ENCODE data around the gene BCO1.

The BCO1 gene

GRCh38 chr16:81238296-81239011, at the start of gene BCO1:
BCO1 (plus strand) TSS chr16:81238689; CDS start chr16:81238909, 220 bp downstream.
- no peak for DNase-seq (ENCODE audit: low spot score)
- in situ Hi-C loops (cut with MboI; ENCODE audit: low sequenced_read_pairs, unreplicated experiment): no loop called here
- TF ChIP-seq CTCF (IDR thresholded peaks at IDR 0.05; ENCODE audit: borderline replicate concordance, control extremely low read depth, extremely low read depth, insufficient read depth, missing control alignments): no peak

- TF ChIP-seq CTCF (IDR thresholded peaks at IDR 0.05; ENCODE audit: borderline replicate concordance, control extremely low read depth, extremely low read depth, insufficient read depth, missing control alignments): no peak
- DNase-seq (ENCODE audit: low spot score): no peak
- in situ Hi-C loops (cut with MboI; ENCODE audit: low sequenced_read_pairs, unreplicated experiment): no loop called here
These were observed 49.3 kb upstream of the BCO1 start for GRCh38 chr16:81189100-81189664.

- in situ Hi-C loops (cut with MboI; ENCODE audit: low sequenced_read_pairs, unreplicated experiment): no loop called here
- TF ChIP-seq CTCF (IDR thresholded peaks at IDR 0.05; ENCODE audit: borderline replicate concordance, control extremely low read depth, extremely low read depth, insufficient read depth, missing control alignments): no peak
- DNase-seq (ENCODE audit: low spot score): no peak
These were observed 47.8 kb upstream of the BCO1 start for GRCh38 chr16:81190667-81191066.

GRCh38 chr16:81195885-81196534, 42.5 kb upstream of the BCO1 start:
- DNase-seq (ENCODE audit: low spot score): no peak
- in situ Hi-C loops (cut with MboI; ENCODE audit: low sequenced_read_pairs, unreplicated experiment): no loop called here
- TF ChIP-seq CTCF (IDR thresholded peaks at IDR 0.05; ENCODE audit: borderline replicate concordance, control extremely low read depth, extremely low read depth, insufficient read depth, missing control alignments): no peak

- DNase-seq (ENCODE audit: low spot score): no peak
- no peak for TF ChIP-seq CTCF (IDR thresholded peaks at IDR 0.05; ENCODE audit: borderline replicate concordance, control extremely low read depth, extremely low read depth, insufficient read depth, missing control alignments)
- in situ Hi-C loops (cut with MboI; ENCODE audit: low sequenced_read_pairs, unreplicated experiment): no loop called here
These were observed 39.9 kb upstream of the BCO1 start for GRCh38 chr16:81198635-81199034.

GRCh38 chr16:81201267-81201666, 37.2 kb upstream of the BCO1 start:
- no peak for DNase-seq (ENCODE audit: low spot score)
- in situ Hi-C loops (cut with MboI; ENCODE audit: low sequenced_read_pairs, unreplicated experiment): no loop called here
- no peak for TF ChIP-seq CTCF (IDR thresholded peaks at IDR 0.05; ENCODE audit: borderline replicate concordance, control extremely low read depth, extremely low read depth, insufficient read depth, missing control alignments)

Measured in GM13976 (cell line).